ENCODE measurements around the gene PTPN23. TPM values are rescaled to one million over a fixed set of nuclear protein-coding genes. Genes with fewer than 3 reads are reported as not detected.

Gene PTPN23
- total RNA-seq, 2 donors from 2014 or later, result 28.7 to 32.0 TPM

GRCh38 chr3:47418167-47419082, 37.6 kb downstream of the PTPN23 start:
- Mint-ChIP-seq H3K27me3 (no peaks in the 10 kb centered on the region), H3K36me3 (ENCODE audit: low read depth) (peaks cover 39% of the 10 kb centered on the region), H3K4me3 (no peak overlapping the region), H3K27ac (peak overlapping the region; percentile 56), H3K4me1 (no peaks in the 10 kb centered on the region), H3K9me3 (no peaks in the 10 kb centered on the region)
- ATAC-seq (replicated peaks), result no peak

- peak overlapping the region; percentile 56 for H3K27ac Mint-ChIP-seq
- H3K4me3 Mint-ChIP-seq, result no peak overlapping the region
- H3K27me3 Mint-ChIP-seq, result no peaks in the 10 kb centered on the region
- H3K36me3 Mint-ChIP-seq (ENCODE audit: low read depth), result peaks cover 32% of the 10 kb centered on the region
- H3K9me3 Mint-ChIP-seq, result no peaks in the 10 kb centered on the region
- ATAC-seq (replicated peaks), result no peak
- no peaks in the 10 kb centered on the region for H3K4me1 Mint-ChIP-seq
Measured at GRCh38 chr3:47419083-47420043, 38.5 kb downstream of the PTPN23 start.

- ATAC-seq (replicated peaks), result no peak
- no peaks in the 10 kb centered on the region for H3K9me3 Mint-ChIP-seq
- H3K4me1 Mint-ChIP-seq, result peaks cover 2% of the 10 kb centered on the region
- no peaks in the 10 kb centered on the region for H3K27me3 Mint-ChIP-seq
- H3K27ac Mint-ChIP-seq, result no peak overlapping the region
- peaks cover 28% of the 10 kb centered on the region for H3K36me3 Mint-ChIP-seq (ENCODE audit: low read depth)
- no peak overlapping the region for H3K4me3 Mint-ChIP-seq
Measured at GRCh38 chr3:47420044-47420430, 39.2 kb downstream of the PTPN23 start.

DNA sequence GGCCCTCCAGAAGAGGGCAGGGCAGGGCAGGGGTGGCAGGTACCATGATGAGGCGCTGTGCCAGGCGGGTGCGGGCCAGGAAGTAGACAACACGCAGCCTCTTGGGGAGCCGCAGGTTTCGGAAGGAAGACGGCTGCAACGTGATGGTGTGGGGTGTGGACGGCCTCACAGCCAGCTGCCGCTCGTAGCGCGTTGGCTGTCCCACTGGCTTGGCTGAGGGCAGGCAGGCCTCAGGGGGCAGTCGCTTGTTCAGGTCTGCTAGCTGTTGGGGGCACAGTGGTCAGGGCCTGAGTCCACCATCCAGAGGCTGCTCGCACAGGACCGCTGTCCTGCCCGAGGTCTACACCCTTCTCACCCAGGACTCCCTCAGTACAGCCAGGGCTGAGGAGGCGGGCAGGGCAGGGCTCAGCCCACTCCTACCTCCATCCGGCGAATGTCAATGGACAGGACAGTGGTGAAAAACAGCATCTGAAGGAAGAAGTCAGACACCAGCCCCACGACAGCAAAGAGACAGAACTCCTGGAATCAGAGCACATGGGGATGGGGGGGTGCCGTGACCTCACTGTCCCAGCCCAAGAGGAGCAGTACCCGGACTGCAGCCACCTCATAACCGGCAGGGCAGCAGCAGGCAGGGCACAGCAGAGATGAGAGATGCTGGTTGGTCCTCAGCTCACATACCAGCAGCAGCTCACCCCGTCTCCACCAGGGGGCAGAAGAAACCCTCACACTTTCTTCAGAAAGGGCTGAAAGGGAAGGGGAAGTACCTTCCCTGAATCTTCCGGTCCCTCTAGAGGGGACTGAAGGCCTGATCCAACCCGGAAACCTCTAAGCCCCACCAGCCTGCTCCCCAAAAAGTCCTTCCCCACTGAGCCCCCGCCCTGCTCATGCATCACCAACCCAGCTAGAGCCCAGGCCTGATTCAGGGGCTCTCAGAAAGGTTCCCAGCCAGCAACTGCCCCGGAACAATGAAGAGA, 40.0 kb downstream of the PTPN23 start:
- Mint-ChIP-seq H3K4me3 (peak overlapping the region; percentile 59), H3K36me3 (ENCODE audit: low read depth) (peaks cover 24% of the 10 kb centered on the region), H3K27ac (peak overlapping the region; percentile 96), H3K9me3 (no peaks in the 10 kb centered on the region), H3K27me3 (no peaks in the 10 kb centered on the region), H3K4me1 (peaks cover 5% of the 10 kb centered on the region)
- peak; percentile 96 for ATAC-seq (replicated peaks)

DNA sequence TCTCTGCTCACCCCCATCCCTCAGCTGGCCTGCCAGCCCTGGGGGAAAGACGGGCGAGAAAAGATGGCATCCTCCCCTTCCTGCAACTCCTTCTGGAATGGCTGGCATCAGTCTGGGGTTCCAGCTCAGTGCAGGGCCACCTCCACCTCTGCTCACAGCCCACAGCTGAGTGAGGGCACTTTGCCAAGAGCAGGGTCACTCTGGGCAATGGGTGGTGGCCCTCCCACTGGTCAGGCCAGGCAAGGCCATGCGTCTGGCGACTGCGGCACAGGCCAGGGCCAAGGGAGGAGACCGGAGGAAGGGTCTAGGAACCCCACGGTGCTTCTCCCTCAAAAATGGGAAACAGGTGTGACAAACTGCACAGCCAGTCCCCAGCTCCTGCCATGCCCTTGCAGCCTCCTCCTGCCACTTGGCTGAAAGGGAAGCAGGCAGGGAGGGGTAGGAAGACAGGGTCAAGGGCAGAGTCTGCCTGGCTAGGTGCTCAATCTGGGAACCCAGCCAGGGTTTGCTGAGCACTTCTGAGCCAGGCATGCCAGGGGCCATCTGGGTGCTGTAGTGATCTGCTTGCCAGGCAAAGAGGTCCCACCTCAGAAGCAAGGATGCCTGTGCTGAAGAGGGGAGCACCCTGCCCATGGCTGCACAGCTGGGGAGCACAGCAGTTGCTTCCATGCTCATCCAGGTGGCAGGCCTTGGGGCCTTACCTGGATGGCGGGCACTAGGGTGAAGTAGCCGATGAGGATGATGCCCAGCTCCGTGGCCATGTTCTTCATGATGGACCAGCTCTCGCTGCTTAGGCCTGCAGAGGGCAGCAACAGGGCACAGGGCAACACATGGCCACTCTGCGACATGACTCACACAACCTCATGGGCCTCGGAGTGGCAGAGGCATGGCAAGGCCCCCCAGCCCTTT, 41.2 kb downstream of the PTPN23 start:
- no peak for ATAC-seq (replicated peaks)
- H3K27ac Mint-ChIP-seq, result peak overlapping the region; percentile 96
- H3K4me3 Mint-ChIP-seq, result peak overlapping the region; percentile 59
- no peaks in the 10 kb centered on the region for H3K27me3 Mint-ChIP-seq
- H3K36me3 Mint-ChIP-seq (ENCODE audit: low read depth), result peaks cover 23% of the 10 kb centered on the region
- H3K4me1 Mint-ChIP-seq, result peaks cover 5% of the 10 kb centered on the region
- H3K9me3 Mint-ChIP-seq, result no peaks in the 10 kb centered on the region

DNA sequence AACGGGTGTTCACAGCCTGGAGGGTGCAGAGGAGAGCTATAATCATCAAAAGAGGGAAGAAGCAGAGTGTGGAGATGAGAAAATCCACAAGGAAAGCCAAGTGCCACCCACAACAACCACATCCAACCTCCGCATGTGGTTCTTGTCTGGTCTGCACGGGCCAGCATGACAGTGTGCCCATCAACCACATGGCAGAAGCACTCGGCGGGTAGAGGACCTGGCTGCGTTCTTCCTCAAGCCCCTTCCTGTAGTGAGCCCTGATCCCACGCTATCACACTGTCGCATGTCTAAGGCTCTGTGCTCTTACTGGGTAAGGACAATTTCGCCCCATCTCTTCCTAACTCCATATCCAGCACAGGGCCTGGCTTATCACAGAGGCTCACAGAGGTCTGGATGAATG, 41.9 kb downstream of the PTPN23 start:
- peaks cover 24% of the 10 kb centered on the region for H3K36me3 Mint-ChIP-seq (ENCODE audit: low read depth)
- ATAC-seq (replicated peaks), result no peak
- H3K27ac Mint-ChIP-seq, result peak overlapping the region; percentile 96
- no peaks in the 10 kb centered on the region for H3K27me3 Mint-ChIP-seq
- H3K4me3 Mint-ChIP-seq, result no peak overlapping the region
- H3K9me3 Mint-ChIP-seq, result no peaks in the 10 kb centered on the region
- H3K4me1 Mint-ChIP-seq, result peaks cover 5% of the 10 kb centered on the region

DNA sequence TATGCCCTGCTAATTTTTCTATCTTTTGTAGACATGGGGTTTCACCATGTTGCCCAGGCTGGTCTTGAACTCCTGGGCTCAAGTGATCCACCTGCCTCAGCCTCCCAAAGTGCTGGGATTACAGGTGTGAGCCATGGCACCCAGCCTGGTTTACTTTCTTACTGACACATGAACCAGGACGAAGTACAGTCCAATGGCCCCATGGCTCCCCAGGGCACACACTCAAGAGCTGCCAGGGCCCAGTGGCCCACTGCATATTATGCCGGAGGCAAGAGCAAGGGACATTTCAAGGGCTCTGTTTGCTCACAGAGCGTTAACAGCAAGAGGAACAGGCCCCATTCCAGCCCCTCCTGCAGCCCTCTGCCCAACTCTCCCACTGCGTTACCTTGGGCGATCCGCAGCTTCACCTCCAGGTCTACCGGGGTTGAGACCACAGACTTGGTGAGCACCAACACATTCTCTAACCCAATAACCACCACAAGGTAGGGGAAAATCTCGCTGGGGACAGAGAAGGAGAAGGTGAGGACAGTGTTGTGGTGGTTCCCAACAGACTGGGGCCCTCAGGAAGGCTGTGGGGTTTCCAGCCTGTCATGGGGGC, 42.8 kb downstream of the PTPN23 start:
- Mint-ChIP-seq H3K9me3 (no peaks in the 10 kb centered on the region), H3K27ac (peak overlapping the region; percentile 96), H3K36me3 (ENCODE audit: low read depth) (peaks cover 24% of the 10 kb centered on the region), H3K4me3 (no peak overlapping the region), H3K27me3 (no peaks in the 10 kb centered on the region), H3K4me1 (peaks cover 5% of the 10 kb centered on the region)
- no peak for ATAC-seq (replicated peaks)

DNA sequence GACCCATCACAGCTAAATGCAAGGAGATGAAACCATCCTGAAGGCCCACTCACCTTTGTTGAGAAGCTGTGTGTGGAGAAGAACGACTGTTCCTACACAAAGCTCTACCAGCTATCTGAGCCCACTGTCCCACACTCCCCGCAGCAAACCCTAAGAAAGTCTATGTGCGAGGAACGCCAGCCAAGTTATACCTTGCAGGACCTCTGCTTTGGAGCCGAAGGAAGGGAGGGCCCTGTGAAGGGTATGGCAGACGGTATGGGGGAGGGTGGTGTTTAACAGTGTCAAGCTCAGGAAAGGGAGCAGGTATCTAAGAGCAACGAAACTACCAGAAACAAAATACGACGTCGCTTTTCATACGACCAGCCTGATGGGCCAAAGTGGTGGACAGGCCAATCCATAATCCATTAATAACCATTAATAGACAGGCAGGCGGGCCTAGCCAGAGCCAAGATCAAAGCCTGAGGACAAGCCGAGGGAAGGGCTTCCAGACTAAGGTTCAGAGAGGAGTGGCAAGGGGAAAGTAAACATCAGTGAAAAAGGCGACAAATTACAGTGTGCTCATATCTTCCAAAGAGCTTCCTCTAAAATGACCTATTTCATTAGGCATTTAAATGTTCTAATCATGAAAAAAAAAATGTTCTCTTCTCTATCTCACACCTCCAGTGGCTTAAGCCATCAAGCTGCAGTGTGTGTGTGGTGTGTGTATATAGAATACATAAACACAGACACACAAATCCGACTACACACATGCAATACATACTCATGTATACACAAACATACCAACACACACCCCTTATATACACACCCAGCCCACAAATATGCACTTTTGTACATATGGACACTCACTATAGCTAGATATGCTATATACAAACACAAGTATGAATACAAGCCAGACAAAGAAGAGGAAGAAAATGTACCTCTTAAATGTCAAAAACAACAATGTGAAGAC, 43.9 kb downstream of the PTPN23 start:
- Mint-ChIP-seq H3K36me3 (ENCODE audit: low read depth) (peaks cover 17% of the 10 kb centered on the region), H3K27me3 (no peaks in the 10 kb centered on the region), H3K4me3 (no peak overlapping the region), H3K9me3 (no peaks in the 10 kb centered on the region), H3K27ac (peak overlapping the region; percentile 4), H3K4me1 (peaks cover 5% of the 10 kb centered on the region)
- no peak for ATAC-seq (replicated peaks)

GRCh38 chr3:47425383-47425778, 44.6 kb downstream of the PTPN23 start:
- ATAC-seq (replicated peaks), result no peak
- Mint-ChIP-seq H3K27ac (peak overlapping the region; percentile 4), H3K4me1 (peaks cover 9% of the 10 kb centered on the region)

DNA sequence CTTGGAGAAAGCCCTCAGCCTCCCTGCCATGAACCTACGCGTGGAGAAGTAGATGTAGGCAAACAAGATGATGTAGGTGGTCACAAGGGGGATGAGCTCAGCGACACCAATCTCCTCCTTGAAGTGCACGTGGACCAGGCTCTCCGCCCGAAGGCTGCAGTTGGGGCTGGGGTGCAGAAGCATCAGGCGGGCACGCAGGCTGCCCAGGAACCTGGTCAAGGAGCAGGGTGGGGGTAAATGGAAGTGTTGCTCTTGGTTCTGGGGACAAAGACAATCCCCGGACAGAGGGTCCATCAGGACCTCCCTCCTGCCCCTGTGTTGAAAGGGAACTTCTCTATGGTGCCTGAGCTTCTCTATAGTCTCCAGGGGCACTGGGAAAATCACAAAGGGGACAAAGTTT, 45.1 kb downstream of the PTPN23 start:
- ATAC-seq (replicated peaks), result no peak
- peaks cover 9% of the 10 kb centered on the region for H3K4me1 Mint-ChIP-seq
- no peak overlapping the region for H3K27ac Mint-ChIP-seq
- H3K9me3 Mint-ChIP-seq, result no peaks in the 10 kb centered on the region
- no peaks in the 10 kb centered on the region for H3K27me3 Mint-ChIP-seq
- H3K4me3 Mint-ChIP-seq, result no peak overlapping the region
- H3K36me3 Mint-ChIP-seq (ENCODE audit: low read depth), result peaks cover 18% of the 10 kb centered on the region

More at GRCh38 chr3:47425383-47425778, 44.6 kb downstream of the PTPN23 start:
- Mint-ChIP-seq H3K9me3 (no peaks in the 10 kb centered on the region), H3K4me3 (no peak overlapping the region), H3K27me3 (no peaks in the 10 kb centered on the region), H3K36me3 (ENCODE audit: low read depth) (peaks cover 17% of the 10 kb centered on the region)

DNA sequence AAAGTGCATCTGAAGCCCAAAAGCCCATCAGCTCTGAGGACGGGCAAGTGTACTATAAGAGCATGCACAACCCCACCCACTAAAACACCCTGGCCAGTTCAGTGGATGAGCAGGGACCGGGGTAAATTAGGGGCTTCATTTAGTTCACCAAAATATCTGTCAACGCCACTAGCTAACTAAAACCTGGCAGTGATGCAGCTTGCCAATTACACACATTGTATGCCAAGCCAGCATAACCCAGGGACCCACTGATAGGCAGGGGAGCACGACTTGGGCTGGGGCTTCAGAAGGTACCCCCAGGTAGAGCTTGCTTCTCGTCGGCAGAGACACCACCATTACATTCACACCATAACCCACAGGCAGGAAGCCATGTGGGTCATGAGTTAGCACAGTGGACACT, 47.0 kb downstream of the PTPN23 start:
- H3K4me1 Mint-ChIP-seq, result peaks cover 9% of the 10 kb centered on the region
- H3K27me3 Mint-ChIP-seq, result no peaks in the 10 kb centered on the region
- H3K9me3 Mint-ChIP-seq, result no peaks in the 10 kb centered on the region
- H3K27ac Mint-ChIP-seq, result no peak overlapping the region
- H3K36me3 Mint-ChIP-seq (ENCODE audit: low read depth), result peaks cover 32% of the 10 kb centered on the region
- no peak for ATAC-seq (replicated peaks)
- H3K4me3 Mint-ChIP-seq, result no peak overlapping the region

- peak overlapping the region; percentile 14 for H3K27ac Mint-ChIP-seq
- H3K4me3 Mint-ChIP-seq, result no peak overlapping the region
- peaks cover 9% of the 10 kb centered on the region for H3K4me1 Mint-ChIP-seq
- no peaks in the 10 kb centered on the region for H3K9me3 Mint-ChIP-seq
- ATAC-seq (replicated peaks), result no peak
- no peaks in the 10 kb centered on the region for H3K27me3 Mint-ChIP-seq
- peaks cover 40% of the 10 kb centered on the region for H3K36me3 Mint-ChIP-seq (ENCODE audit: low read depth)
Measured at GRCh38 chr3:47428662-47429061, 47.8 kb downstream of the PTPN23 start.
